ENCODE measurements around the gene GGT1.

GGT1 gene

DNA sequence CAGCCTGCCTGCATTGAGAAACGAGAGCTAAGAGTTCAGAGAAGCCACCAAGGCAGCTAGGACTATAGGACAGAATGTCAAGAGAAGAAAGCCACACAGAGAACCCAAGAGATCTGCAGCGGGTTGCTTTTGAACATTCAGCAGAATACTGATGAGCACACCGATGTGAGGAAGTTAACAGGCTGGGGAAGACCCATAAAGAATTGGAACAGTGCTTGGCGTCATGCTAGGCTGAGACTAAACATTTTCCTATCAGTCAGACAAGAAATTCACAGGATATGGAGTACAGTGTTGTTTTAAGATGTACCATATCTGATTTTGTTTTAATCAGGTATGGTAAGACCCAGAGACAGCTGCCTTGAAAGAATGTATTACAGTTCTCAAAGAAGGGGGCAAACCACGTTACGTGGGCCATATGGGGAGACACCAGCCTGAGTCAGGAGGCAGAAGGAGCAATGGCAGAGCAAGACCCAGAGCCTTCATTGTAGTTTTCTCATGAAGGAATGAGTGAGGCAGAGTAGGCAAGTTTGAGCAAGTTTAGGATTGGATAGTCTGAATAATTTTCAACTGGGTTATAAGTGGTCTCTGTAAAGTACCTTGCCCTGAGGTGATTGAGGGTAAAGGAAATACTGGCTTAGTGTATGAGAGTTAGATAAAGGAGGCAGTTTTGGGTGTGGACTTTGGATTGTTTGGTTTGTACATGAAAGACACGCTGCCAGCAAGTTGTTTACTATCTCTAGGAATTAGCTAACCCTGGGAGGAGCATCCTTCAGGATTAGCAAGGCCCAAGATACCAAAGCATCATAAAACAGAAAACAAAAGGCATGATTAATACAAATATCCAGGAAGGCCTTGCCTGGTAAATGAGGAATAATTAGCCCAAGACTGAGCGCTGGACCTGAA lies 24.4 kb upstream of the GGT1 start:
- no peak for DNase-seq (ENCODE audit: extremely low read depth, low read depth)
- no peak overlapping the region for H3K4me3 ChIP-seq (replicated peaks; ENCODE audit: low read depth, low read length)
- TF ChIP-seq, protein P1, sequence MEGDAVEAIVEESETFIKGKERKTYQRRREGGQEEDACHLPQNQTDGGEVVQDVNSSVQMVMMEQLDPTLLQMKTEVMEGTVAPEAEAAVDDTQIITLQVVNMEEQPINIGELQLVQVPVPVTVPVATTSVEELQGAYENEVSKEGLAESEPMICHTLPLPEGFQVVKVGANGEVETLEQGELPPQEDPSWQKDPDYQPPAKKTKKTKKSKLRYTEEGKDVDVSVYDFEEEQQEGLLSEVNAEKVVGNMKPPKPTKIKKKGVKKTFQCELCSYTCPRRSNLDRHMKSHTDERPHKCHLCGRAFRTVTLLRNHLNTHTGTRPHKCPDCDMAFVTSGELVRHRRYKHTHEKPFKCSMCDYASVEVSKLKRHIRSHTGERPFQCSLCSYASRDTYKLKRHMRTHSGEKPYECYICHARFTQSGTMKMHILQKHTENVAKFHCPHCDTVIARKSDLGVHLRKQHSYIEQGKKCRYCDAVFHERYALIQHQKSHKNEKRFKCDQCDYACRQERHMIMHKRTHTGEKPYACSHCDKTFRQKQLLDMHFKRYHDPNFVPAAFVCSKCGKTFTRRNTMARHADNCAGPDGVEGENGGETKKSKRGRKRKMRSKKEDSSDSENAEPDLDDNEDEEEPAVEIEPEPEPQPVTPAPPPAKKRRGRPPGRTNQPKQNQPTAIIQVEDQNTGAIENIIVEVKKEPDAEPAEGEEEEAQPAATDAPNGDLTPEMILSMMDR (IDR thresholded peaks at IDR 0.05; ENCODE audit: low read depth, low read length, missing control alignments) = no peak

DNA sequence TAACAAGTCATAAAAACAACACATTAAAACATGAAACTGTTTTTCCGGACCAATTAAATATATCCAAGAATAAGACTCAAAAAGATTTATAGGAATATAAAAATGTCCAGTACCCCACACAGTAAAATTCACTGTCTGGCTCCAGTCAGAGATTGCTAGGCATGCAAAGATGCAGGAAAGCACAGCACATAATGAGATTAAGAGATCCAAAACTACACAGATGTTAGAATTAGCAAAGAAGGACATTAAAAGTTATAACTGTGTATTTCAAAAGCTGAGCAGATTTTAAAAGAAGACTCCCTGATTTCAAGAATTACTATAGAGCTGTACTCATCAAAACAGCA lies 23.8 kb upstream of the GGT1 start:
- H3K4me3 ChIP-seq (replicated peaks; ENCODE audit: low read depth, low read length) = no peak overlapping the region
- TF ChIP-seq, protein P1 (IDR thresholded peaks at IDR 0.05; ENCODE audit: low read depth, low read length, missing control alignments) = no peak
- no peak for DNase-seq (ENCODE audit: extremely low read depth, low read depth)

DNA sequence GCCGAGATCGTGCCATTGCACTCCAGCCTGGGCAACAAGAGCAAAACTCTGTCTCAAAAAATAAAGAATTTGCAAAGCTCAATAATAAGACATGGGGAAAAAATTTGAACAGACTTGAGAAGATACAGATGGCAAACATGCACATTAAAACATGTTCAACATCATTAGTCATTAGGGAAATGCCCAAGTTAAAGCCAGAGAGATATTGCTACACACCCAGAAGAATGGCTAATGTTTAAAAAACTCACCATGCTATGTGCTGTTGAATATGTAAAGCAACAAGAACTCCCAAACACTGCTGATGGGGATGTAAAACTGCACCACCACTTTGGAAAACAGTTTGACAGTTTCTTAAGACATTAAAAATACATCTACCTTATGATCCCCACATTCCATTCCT lies 22.7 kb upstream of the GGT1 start:
- TF ChIP-seq, protein P1 (IDR thresholded peaks at IDR 0.05; ENCODE audit: low read depth, low read length, missing control alignments) = no peak
- H3K4me3 ChIP-seq (replicated peaks; ENCODE audit: low read depth, low read length) = no peak overlapping the region
- peak; percentile 41 for DNase-seq (ENCODE audit: extremely low read depth, low read depth)

DNA sequence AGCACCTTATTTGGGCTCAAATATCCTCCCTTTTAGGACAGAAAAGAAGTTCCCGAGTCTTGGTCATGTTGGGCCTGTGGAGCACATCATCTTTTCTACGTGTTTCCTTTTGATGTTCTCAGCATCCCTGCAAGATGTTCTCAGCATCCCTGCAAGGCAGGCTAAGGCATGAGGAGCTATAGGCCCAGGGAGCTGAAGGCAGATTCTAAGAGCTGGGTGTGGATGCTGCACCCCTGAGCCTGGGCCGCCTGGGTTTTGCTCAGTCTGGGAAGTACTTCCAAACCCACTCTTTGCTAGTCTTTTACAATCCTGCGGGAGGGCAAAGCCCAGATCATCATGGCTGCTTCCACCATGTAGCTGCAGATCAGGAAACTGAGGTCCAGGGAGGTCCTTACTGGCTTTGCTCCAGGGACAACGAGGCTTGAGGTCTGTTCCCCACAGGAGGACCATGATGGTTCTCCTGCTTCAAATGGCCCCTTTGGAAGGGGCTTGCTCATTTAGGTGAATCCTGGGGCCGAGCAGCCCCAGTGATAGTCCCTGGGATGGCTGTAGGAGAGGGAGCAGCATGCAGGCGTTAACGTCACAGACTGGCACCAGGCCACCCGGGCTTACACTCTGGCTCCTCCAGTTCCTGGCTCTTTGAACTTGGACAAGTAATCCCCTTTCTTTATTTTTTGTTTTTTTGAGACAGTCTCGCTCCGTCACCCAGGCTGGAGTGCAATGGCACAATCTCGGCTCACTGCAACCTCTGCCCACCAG lies 20.8 kb upstream of the GGT1 start:
- TF ChIP-seq, protein P1 (IDR thresholded peaks at IDR 0.05; ENCODE audit: low read depth, low read length, missing control alignments) = no peak
- no peak for DNase-seq (ENCODE audit: extremely low read depth, low read depth)
- H3K4me3 ChIP-seq (replicated peaks; ENCODE audit: low read depth, low read length) = no peak overlapping the region

DNA sequence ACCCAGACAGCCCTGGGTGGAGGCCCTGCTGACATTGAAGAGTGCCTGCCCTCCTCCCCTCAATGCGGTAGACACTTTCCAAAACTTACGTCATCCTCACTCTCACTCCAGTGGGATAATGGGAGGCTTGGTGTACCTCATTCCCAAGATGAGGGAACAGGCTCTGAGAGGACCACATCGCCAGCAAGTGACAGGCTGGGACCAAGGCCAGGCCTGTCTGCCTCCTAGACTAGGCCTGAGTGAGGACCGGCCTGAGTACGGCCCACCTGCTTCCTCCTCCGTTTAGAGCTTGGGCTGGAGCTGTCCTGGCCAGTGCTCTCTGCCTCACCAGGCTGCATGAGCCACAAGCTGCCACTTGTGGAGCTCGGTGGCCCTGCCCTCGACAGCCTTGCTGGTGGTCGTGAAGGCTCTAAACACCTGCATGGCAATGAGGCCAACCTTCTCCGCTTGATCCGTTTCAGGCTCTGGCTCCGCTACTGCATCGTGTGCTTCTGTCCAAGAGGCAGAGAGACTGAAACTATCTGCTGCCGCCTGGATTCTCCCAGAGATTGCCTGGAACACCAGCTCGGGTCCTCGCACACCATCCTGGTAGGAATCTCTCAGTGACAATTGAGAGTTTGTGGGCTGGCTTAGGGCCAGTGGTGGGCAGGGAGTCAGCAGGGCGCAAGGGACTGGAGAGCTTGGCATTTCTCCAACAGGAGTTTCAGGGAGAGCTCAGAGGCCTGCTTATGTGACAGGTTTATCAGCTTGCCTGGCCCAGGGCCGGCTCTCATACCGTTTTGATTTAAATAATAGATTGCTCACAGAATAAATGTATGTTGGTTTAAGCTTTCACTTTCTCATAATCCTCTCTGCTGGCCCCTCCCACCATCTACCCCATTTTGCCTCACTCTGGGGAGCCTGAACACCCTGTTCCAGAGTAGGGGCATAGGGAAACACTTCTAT lies 19.5 kb upstream of the GGT1 start:
- DNase-seq (ENCODE audit: extremely low read depth, low read depth) = no peak

More for the DNA sequence above, 19.5 kb upstream of the GGT1 start:
- no peak overlapping the region for H3K4me3 ChIP-seq (replicated peaks; ENCODE audit: low read depth, low read length)
- TF ChIP-seq, protein P1 (IDR thresholded peaks at IDR 0.05; ENCODE audit: low read depth, low read length, missing control alignments) = no peak
